BLaER1 (cell line): ENCODE data around the gene PNPLA7.
"Not testable (repeated sequence)": the region's sequence is repeated elsewhere in the genome, so short reads cannot be mapped to it uniquely, and the experiment has no call there.

ENCODE experiments used
- H3K27ac ChIP-seq: shearing (Covaris generic); formaldehyde crosslinking; 2 replicates; pipeline ENCODE4 v1.8.1; 2022
- H3K27me3 ChIP-seq: shearing (Covaris generic); formaldehyde crosslinking; 2 replicates; pipeline ENCODE4 v1.8.1; 2022
- H3K36me3 ChIP-seq: shearing (Covaris generic); formaldehyde crosslinking; 2 replicates; pipeline ENCODE4 v1.8.1; 2022
- H3K4me1 ChIP-seq: shearing (Covaris generic); formaldehyde crosslinking; 2 replicates; pipeline ENCODE4 v1.8.1; 2022
- H3K4me2 ChIP-seq: shearing (Covaris generic); formaldehyde crosslinking; 2 replicates; pipeline ENCODE4 v1.8.1; 2022
- H3K4me3 ChIP-seq: shearing (Covaris generic); formaldehyde crosslinking; 2 replicates; pipeline ENCODE4 v1.8.1; 2022
- H3K9ac ChIP-seq: shearing (Covaris generic); formaldehyde crosslinking; 2 replicates; pipeline ENCODE4 v1.8.1; 2022
- H3K9me3 ChIP-seq: shearing (Covaris generic); formaldehyde crosslinking; 2 replicates; pipeline ENCODE4 v1.8.1; 2022
- H4K20me1 ChIP-seq: shearing (Covaris generic); formaldehyde crosslinking; 2 replicates; pipeline ENCODE4 v1.8.1; 2022
- Cebpa-rat ChIP-seq: shearing (Covaris generic); IDR thresholded peaks from 2 replicates; pipeline ENCODE4 v1.8.1; 2022

Gene PNPLA7

GRCh38 chr9:137550231-137550621, at the start of gene PNPLA7:
PNPLA7 (minus strand) TSS chr9:137550402; CDS start chr9:137550197, 205 bp downstream.
- H3K9ac ChIP-seq, result peak within 1 kb of the TSS; percentile 73
- peak within 1 kb of the TSS; percentile 94 for H3K4me2 ChIP-seq
- H3K4me3 ChIP-seq, result peak within 1 kb of the TSS; percentile 70
- no peak for TF ChIP-seq Cebpa-rat
- no peaks in the 10 kb centered on the region; the same call in 1 of the 2 replicates for H3K9me3 ChIP-seq
- H3K36me3 ChIP-seq, result peaks cover 24% of the 10 kb centered on the region
- peaks cover 30% of the 10 kb centered on the region for H4K20me1 ChIP-seq
- peaks cover 62% of the 10 kb centered on the region for H3K4me1 ChIP-seq
- no peaks in the 10 kb centered on the region for H3K27me3 ChIP-seq
- H3K27ac ChIP-seq, result peak within 1 kb of the TSS; percentile 74

DNA sequence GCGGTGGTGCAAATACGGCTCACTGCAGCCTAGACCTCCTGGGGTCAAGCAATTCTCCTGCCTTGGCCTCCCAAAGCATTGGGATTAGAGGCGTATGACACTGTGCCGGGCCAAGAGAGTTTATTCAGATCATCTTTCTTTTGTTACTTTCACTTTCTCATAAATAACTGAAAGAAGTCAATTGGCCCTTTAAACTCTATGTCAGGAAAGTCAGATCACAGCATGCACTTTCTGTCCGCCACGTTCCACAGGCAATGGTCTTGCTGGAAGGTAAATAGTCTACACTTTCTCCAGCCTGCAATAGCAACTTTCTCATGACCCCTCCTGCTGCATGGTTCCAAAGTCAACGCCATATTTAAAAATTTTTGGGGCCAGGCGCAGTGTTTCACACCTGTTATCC, 48.7 kb upstream of the PNPLA7 start:
- peaks cover 36% of the 10 kb centered on the region for H3K4me1 ChIP-seq
- no peaks in the 10 kb centered on the region for H3K27me3 ChIP-seq
- no peak for TF ChIP-seq Cebpa-rat
- H4K20me1 ChIP-seq, result no peaks in the 10 kb centered on the region
- no peak overlapping the region for H3K9ac ChIP-seq
- no peaks in the 10 kb centered on the region for H3K36me3 ChIP-seq
- no peak overlapping the region for H3K4me2 ChIP-seq
- H3K4me3 ChIP-seq, result no peak overlapping the region
- no peaks in the 10 kb centered on the region for H3K9me3 ChIP-seq
- H3K27ac ChIP-seq, result no peak overlapping the region

DNA sequence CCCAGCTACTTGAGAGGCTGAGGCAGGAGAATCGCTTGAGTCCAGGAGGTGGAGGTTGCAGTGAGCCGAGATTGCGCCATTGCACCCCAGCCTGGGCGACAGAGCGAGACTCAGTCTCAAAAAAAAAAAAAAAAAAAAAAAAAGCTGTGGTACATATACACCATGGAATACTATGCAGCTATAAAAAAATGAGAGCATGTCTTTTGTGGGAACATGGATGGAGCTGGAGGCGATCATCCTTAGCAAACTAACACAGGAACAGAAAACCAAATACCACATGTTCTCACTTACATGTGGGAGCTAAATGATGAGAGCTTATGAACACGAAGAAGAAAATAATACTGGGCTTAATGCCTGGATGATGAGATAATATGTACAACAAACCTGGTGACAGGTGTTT, 46.4 kb upstream of the PNPLA7 start:
- not testable (repeated sequence) for H3K27ac ChIP-seq, H3K27me3 ChIP-seq, H3K36me3 ChIP-seq, H3K4me3 ChIP-seq, H3K4me2 ChIP-seq, H3K9ac ChIP-seq, H3K9me3 ChIP-seq, H4K20me1 ChIP-seq
- peaks cover 16% of the 10 kb centered on the region for H3K4me1 ChIP-seq

DNA sequence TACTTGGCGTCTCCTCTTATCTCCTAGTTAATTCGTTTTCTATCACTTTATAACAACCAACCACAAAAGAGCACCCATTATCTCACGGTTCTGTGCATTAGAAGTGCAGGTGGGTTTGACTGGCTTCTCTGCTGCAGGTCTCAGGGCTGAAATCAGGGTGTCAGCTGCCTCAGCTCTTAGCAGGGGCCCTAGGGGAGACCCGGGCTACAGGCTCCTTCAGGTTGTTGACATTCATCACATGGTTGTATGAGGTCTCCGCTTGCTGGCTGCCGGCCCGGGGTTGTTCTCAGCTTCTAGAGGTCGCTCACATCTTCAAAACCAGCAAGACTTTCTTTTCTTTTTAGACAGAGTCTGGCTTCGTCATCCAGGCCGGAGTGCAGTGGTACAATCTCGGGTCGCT, 43.0 kb upstream of the PNPLA7 start:
- Histone ChIP-seq H3K27me3 (no peaks in the 10 kb centered on the region), H3K27ac (no peak overlapping the region), H3K4me3 (no peak overlapping the region), H3K4me2 (no peak overlapping the region), H4K20me1 (peaks cover 17% of the 10 kb centered on the region), H3K9me3 (no peaks in the 10 kb centered on the region), H3K4me1 (peaks cover 26% of the 10 kb centered on the region), H3K9ac (no peak overlapping the region), H3K36me3 (peaks cover 9% of the 10 kb centered on the region)
- TF ChIP-seq Cebpa-rat, result no peak

- Histone ChIP-seq H3K27me3 (no peaks in the 10 kb centered on the region), H3K4me3 (no peak overlapping the region), H3K4me1 (peaks cover 28% of the 10 kb centered on the region), H3K9me3 (no peaks in the 10 kb centered on the region), H3K9ac (no peak overlapping the region), H4K20me1 (peaks cover 21% of the 10 kb centered on the region), H3K27ac (no peak overlapping the region), H3K4me2 (no peak overlapping the region), H3K36me3 (peaks cover 13% of the 10 kb centered on the region)
- TF ChIP-seq Cebpa-rat, result no peak
These were observed 42.6 kb upstream of the PNPLA7 start for GRCh38 chr9:137592767-137593166.

DNA sequence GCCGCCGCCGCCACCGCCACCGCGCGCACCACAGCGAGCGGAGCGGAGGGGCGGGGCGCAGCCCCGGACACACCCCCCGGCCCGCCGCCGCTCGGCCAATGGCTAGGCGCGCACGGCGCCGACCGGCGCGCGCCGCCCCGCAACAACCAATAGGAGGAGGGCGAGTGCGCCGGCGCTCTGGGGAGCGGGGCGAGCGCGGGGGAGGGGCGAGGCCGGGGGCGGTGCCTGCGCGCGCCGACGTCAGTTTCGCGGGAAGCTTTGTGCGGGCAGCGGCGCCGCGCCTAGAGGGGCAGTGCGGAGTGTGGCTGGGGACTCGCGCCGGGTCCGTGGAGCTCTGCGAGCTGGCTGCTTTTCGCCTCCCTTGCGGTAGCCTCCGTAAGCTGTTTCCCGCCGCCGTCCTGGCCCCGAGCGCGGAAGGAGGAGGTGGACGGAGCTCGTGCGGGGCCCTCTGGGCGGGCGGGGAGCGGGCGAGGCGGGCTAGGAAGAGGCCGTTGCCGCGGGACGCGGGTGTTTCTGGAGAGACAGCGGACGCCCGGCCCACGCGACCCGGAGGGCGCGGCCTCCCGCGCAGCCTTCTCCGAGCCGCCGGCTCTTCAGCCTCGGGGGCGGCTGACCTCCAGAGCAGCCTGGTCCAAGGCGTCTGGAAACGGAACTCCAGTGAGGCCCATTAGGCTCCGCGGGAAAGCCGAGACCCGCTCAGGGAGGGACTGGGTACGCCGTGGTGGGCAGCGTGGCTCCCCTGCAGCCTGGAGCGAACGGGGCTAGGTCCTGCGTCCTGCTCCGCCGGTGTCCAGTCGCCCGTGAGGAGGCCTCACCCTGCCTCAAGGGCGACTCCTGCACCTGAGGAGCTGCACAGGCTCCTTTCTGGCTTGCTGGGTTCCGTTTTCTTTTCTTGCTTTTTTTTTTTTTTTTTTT, 40.5 kb upstream of the PNPLA7 start, which contains the start of gene ZMYND19:
Gene ZMYND19, minus strand, starts transcription at position 44 of the 915 bp plus-strand sequence. CDS start 249 bp downstream, outside the sequence.
- Histone ChIP-seq H4K20me1 (peaks cover 40% of the 10 kb centered on the region), H3K9ac (peak within 1 kb of the TSS; percentile 95), H3K4me3 (peak within 1 kb of the TSS; percentile 88), H3K27me3 (no peaks in the 10 kb centered on the region), H3K27ac (peak within 1 kb of the TSS; percentile 87), H3K9me3 (no peaks in the 10 kb centered on the region), H3K36me3 (peaks cover 34% of the 10 kb centered on the region), H3K4me1 (peaks cover 28% of the 10 kb centered on the region), H3K4me2 (peak within 1 kb of the TSS; percentile 100)
- no peak for TF ChIP-seq Cebpa-rat

GRCh38 chr9:137590123-137590468, 39.9 kb upstream of the PNPLA7 start:
- peak overlapping the region; percentile 88 for H3K4me3 ChIP-seq
- H3K9me3 ChIP-seq, result no peaks in the 10 kb centered on the region
- peak overlapping the region; percentile 87 for H3K27ac ChIP-seq
- H3K4me1 ChIP-seq, result peaks cover 28% of the 10 kb centered on the region
- H3K27me3 ChIP-seq, result no peaks in the 10 kb centered on the region
- H3K9ac ChIP-seq, result peak overlapping the region; percentile 95
- H4K20me1 ChIP-seq, result peaks cover 47% of the 10 kb centered on the region
- peaks cover 40% of the 10 kb centered on the region for H3K36me3 ChIP-seq
- H3K4me2 ChIP-seq, result peak overlapping the region; percentile 92
- TF ChIP-seq Cebpa-rat, result no peak

- Histone ChIP-seq H3K27me3 (no peaks in the 10 kb centered on the region), H3K4me1 (peaks cover 28% of the 10 kb centered on the region), H3K27ac (peak overlapping the region; percentile 87), H4K20me1 (peaks cover 52% of the 10 kb centered on the region), H3K9me3 (no peaks in the 10 kb centered on the region), H3K4me2 (peak overlapping the region; percentile 92), H3K36me3 (peaks cover 45% of the 10 kb centered on the region), H3K4me3 (peak overlapping the region; percentile 88), H3K9ac (peak overlapping the region; percentile 95)
- TF ChIP-seq Cebpa-rat, result no peak
These were observed 39.4 kb upstream of the PNPLA7 start for GRCh38 chr9:137589441-137590122.

DNA sequence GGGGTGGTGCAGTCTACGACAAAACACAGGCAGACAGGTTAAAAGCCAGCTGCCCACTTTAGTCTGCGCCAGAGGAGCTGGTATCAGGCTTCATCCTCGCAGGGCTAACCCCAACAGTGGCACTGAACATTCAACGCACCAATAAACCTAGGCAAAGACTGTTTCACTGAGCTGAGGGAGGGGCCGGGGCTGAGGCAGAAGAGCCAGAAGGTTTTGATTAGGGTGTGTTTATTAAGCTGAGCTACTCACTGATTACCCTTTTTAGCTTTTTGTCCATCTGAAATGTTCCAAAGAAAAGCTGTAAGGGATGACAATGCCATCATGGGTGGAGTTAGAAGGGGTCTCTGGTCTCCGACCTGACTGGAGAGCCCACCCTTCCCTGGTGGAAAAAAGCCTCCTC, 38.7 kb upstream of the PNPLA7 start:
- H3K4me2 ChIP-seq, result peak overlapping the region; percentile 92
- peaks cover 28% of the 10 kb centered on the region for H3K4me1 ChIP-seq
- TF ChIP-seq Cebpa-rat, result no peak
- H3K4me3 ChIP-seq, result peak overlapping the region; percentile 88
- H3K9ac ChIP-seq, result peak overlapping the region; percentile 95
- H4K20me1 ChIP-seq, result peaks cover 59% of the 10 kb centered on the region
- no peaks in the 10 kb centered on the region for H3K27me3 ChIP-seq
- H3K36me3 ChIP-seq, result peaks cover 52% of the 10 kb centered on the region
- H3K9me3 ChIP-seq, result no peaks in the 10 kb centered on the region
- H3K27ac ChIP-seq, result no peak overlapping the region

- Histone ChIP-seq H3K27ac (no peak overlapping the region), H3K4me2 (peak overlapping the region; percentile 92), H3K36me3 (peaks cover 58% of the 10 kb centered on the region), H3K4me1 (peaks cover 28% of the 10 kb centered on the region), H3K4me3 (no peak overlapping the region), H4K20me1 (peaks cover 64% of the 10 kb centered on the region), H3K9ac (peak overlapping the region; percentile 95), H3K27me3 (no peaks in the 10 kb centered on the region), H3K9me3 (no peaks in the 10 kb centered on the region)
- no peak for TF ChIP-seq Cebpa-rat
These were observed 38.1 kb upstream of the PNPLA7 start for GRCh38 chr9:137588311-137588710.
